Thoracic aorta (tissue), 2 donors: Measurements from ENCODE around the gene CFAP54. TPM values are rescaled to one million over a fixed set of nuclear protein-coding genes. Genes with fewer than 3 reads are reported as not detected.

Experiments used
- ATAC-seq: fragments of 150-250 bp; one replicate; pipeline ENCODE4 v1.8.0; 2017; ENCODE audit warnings: low read depth; ENCODE audit not compliant: insufficient number of reproducible peaks, low FRiP score
- DNase-seq: peaks from one replicate; pipeline ENCODE4 v3.0.0-alpha.2; 2020; ENCODE audit warnings: low spot score
- H3K27ac ChIP-seq, 2 donors: fragments of 200-600 bp; sonication (generic); 1 replicate in 1 of 2; 2 replicates in 1 of 2; pipeline ENCODE4 v1.5.1; 2016; ENCODE audit warnings: mild to moderate bottlenecking in 2 of 2, moderate library complexity in 2 of 2
- H3K27me3 ChIP-seq: fragments of 200-600 bp; sonication (generic); replicated peaks from 2 replicates; pipeline ENCODE4 v1.6.0; 2016; ENCODE audit warnings: mild to moderate bottlenecking; ENCODE audit not compliant: insufficient read depth
- H3K36me3 ChIP-seq: fragments of 200-600 bp; sonication (generic); one replicate; pipeline ENCODE4 v1.5.1; 2016
- H3K4me1 ChIP-seq, 2 donors: fragments of 200-600 bp; sonication (generic); 1 replicate in 1 of 2; 2 replicates in 1 of 2; pipeline versions ENCODE4 v1.5.1 to v1.6.0; 2016; ENCODE audit warnings: low read depth in 2 of 2, mild to moderate bottlenecking in 1 of 2; ENCODE audit not compliant: control insufficient read depth in 1 of 2
- H3K4me3 ChIP-seq: fragments of 200-600 bp; sonication (generic); 2 replicates; pipeline ENCODE4 v1.5.1; 2016; ENCODE audit warnings: mild to moderate bottlenecking
- H3K9me3 ChIP-seq: fragments of 200-600 bp; sonication (generic); 2 replicates; pipeline ENCODE4 v1.5.1; 2016
- CTCF ChIP-seq: fragments of 200-600 bp; sonication (generic); IDR thresholded peaks from one replicate; pipeline ENCODE4 v1.5.1; 2019; ENCODE audit warnings: antibody characterized with exemption
- total RNA-seq, 2 donors: library from RNA; depleted of rRNA; stranded (reverse); fragments of >200 nt; gene quantifications; one replicate each; pipeline versions ENCODE4 v1.1.0 to v1.2.3, GENCODE V29; 2016

CFAP54 gene
- total RNA-seq, 2 donors from 2014 or later, result 1.1 to 4.2 TPM

- ATAC-seq (no peak), DNase-seq (no peak)
- H3K27ac ChIP-seq, result no peak overlapping the region
- TF ChIP-seq CTCF, result no peak
- H3K4me3 ChIP-seq, result no peak overlapping the region
- H3K27me3 ChIP-seq, result no peaks in the 10 kb centered on the region
- no peaks in the 10 kb centered on the region for H3K4me1 ChIP-seq
- no peaks in the 10 kb centered on the region for H3K36me3 ChIP-seq
- H3K9me3 ChIP-seq, result no peaks in the 10 kb centered on the region
Measured at GRCh38 chr12:96471368-96472050, 17.9 kb upstream of the CFAP54 start.

GRCh38 chr12:96472384-96472783 is 17.0 kb upstream of the CFAP54 start:
- no peaks in the 10 kb centered on the region for H3K27me3 ChIP-seq
- DNase-seq, result no peak
- H3K9me3 ChIP-seq, result no peaks in the 10 kb centered on the region
- H3K4me3 ChIP-seq, result no peak overlapping the region
- H3K36me3 ChIP-seq, result no peaks in the 10 kb centered on the region
- no peak for TF ChIP-seq CTCF
- no peak for ATAC-seq
- H3K4me1 ChIP-seq, result no peaks in the 10 kb centered on the region
- H3K27ac ChIP-seq, result no peak overlapping the region

GRCh38 chr12:96473394-96474093 is 15.8 kb upstream of the CFAP54 start:
- no peak for ATAC-seq

GRCh38 chr12:96474206-96474605 is 15.2 kb upstream of the CFAP54 start:
- Histone ChIP-seq H3K36me3 (no peaks in the 10 kb centered on the region), H3K4me3 (no peak overlapping the region), H3K27me3 (no peaks in the 10 kb centered on the region), H3K9me3 (no peaks in the 10 kb centered on the region), H3K4me1 (no peaks in the 10 kb centered on the region), H3K27ac (no peak overlapping the region)
- ATAC-seq (no peak), DNase-seq (no peak)
- no peak for TF ChIP-seq CTCF

More at GRCh38 chr12:96473394-96474093, 15.8 kb upstream of the CFAP54 start:
- no peaks in the 10 kb centered on the region for H3K4me1 ChIP-seq
- TF ChIP-seq CTCF, result no peak
- no peak overlapping the region for H3K27ac ChIP-seq
- no peaks in the 10 kb centered on the region for H3K36me3 ChIP-seq
- no peak for DNase-seq
- H3K9me3 ChIP-seq, result no peaks in the 10 kb centered on the region
- H3K4me3 ChIP-seq, result no peak overlapping the region
- no peaks in the 10 kb centered on the region for H3K27me3 ChIP-seq

- Histone ChIP-seq H3K4me3 (no peak overlapping the region), H3K4me1 (no peaks in the 10 kb centered on the region), H3K9me3 (no peaks in the 10 kb centered on the region), H3K27ac (no peak overlapping the region), H3K27me3 (no peaks in the 10 kb centered on the region), H3K36me3 (no peaks in the 10 kb centered on the region)
- DNase-seq, result no peak
- TF ChIP-seq CTCF, result no peak
- no peak for ATAC-seq
Measured at GRCh38 chr12:96478011-96478410, 11.4 kb upstream of the CFAP54 start.
